Stomach (tissue), 9 donors: ENCODE results near the gene ZNF143. TPM values are rescaled to one million over a fixed set of nuclear protein-coding genes. Genes with fewer than 3 reads are reported as not detected.
"Not testable (repeated sequence)": the region's sequence is repeated elsewhere in the genome, so short reads cannot be mapped to it uniquely, and the experiment has no call there.

Experiments
- DNase-seq, 2 donors: peaks; one replicate each; pipeline versions ENCODE4 v3.0.0 to v3.0.0-alpha.2; 2013 to 2019
- H3K27ac ChIP-seq, 5 donors: fragments of 200-600 bp in 4 of 5; sonication (generic) in 4 of 5; one replicate each; pipeline ENCODE4 v1.5.1; 2013 to 2019; ENCODE audit warnings: mild to moderate bottlenecking in 1 of 5, moderate library complexity in 1 of 5
- H3K27me3 ChIP-seq, 3 donors: fragments of 200-600 bp; sonication (generic); one replicate each; pipeline ENCODE4 v1.5.1; 2017 to 2019; ENCODE audit warnings: mixed run types in 1 of 3
- H3K36me3 ChIP-seq, 4 donors: fragments of 200-600 bp; sonication (generic); 1 replicate in 3 of 4; 2 replicates in 1 of 4; pipeline ENCODE4 v1.5.1; 2016 to 2019
- H3K4me1 ChIP-seq, 4 donors: fragments of 200-600 bp; sonication (generic); one replicate each; pipeline ENCODE4 v1.5.1; 2016 to 2019
- H3K4me3 ChIP-seq, 4 donors: fragments of 200-600 bp; sonication (generic) in 3 of 4; one replicate each; pipeline ENCODE4 v1.5.1; 2016 to 2019; ENCODE audit warnings: mild to moderate bottlenecking in 1 of 4
- H3K9me3 ChIP-seq, 4 donors: fragments of 200-600 bp; sonication (generic); one replicate each; pipeline ENCODE4 v1.5.1; 2016 to 2019
- EP300 ChIP-seq: sonication (generic); formaldehyde crosslinking; IDR thresholded peaks from one replicate; pipeline ENCODE4 v1.6.1; 2017; ENCODE audit warnings: antibody characterized with exemption
- POLR2A ChIP-seq, 4 donors: fragments of 450-650 bp; IDR thresholded peaks; one replicate each; pipeline ENCODE4 v1.6.1; 2016; ENCODE audit warnings: antibody characterized with exemption in 4 of 4, control low read depth in 2 of 4, mild to moderate bottlenecking in 1 of 4, moderate library complexity in 1 of 4
- POLR2AphosphoS5 ChIP-seq, 3 donors: sonication (generic); formaldehyde crosslinking; IDR thresholded peaks; one replicate each; pipeline ENCODE4 v1.6.1; 2016; ENCODE audit warnings: antibody characterized with exemption in 3 of 3
- WGBS, 5 donors: extraction: QIAGEN DNeasy Blood & Tissue Kit in 3 of 5; methylation state at CpG; one replicate each; pipeline versions ENCODE4 v1.1.5 to v1.1.7; 2013 to 2018; 5-methylcytosine and 5-hydroxymethylcytosine counted together
- intact Hi-C: fragments of 100-400 bp; cut with DNase I; formaldehyde crosslinking; loops from one replicate; pipeline ENCODE4 v1.15.1; 2023; ENCODE audit warnings: low total_unique reads
- polyA plus RNA-seq, 3 donors: library from polyadenylated mRNA; stranded (reverse); fragments of 200-250 nt; gene quantifications; one replicate each; pipeline ENCODE4 v1.2.3, GENCODE V29; 2013
- total RNA-seq, 5 donors: library from RNA; depleted of rRNA; stranded (reverse); fragments of >200 nt; gene quantifications; one replicate each; pipeline versions ENCODE4 v1.1.0 to v1.2.3, GENCODE V29; 2014 to 2016
- TF ChIP-seq, protein P1 (sequence below), 7 experiments: fragments of 450-650 bp in 4 of 7; fragments of 200-600 bp in 3 of 7; sonication (generic) in 3 of 7; IDR thresholded peaks; one replicate each; pipeline ENCODE4 v1.5.1; 2016 to 2019; ENCODE audit warnings: antibody characterized with exemption in 7 of 7, control low read depth in 2 of 7, mild to moderate bottlenecking in 1 of 7
- donor health status: healthy with polysubstance abuse.
- donor health status: Bipolar disorder and iron deficiency.
- donor health status: healthy.

The ZNF143 gene
- total and polyA plus RNA-seq, 8 donors, result 4.1 to 110 (median 19.0) TPM

DNA sequence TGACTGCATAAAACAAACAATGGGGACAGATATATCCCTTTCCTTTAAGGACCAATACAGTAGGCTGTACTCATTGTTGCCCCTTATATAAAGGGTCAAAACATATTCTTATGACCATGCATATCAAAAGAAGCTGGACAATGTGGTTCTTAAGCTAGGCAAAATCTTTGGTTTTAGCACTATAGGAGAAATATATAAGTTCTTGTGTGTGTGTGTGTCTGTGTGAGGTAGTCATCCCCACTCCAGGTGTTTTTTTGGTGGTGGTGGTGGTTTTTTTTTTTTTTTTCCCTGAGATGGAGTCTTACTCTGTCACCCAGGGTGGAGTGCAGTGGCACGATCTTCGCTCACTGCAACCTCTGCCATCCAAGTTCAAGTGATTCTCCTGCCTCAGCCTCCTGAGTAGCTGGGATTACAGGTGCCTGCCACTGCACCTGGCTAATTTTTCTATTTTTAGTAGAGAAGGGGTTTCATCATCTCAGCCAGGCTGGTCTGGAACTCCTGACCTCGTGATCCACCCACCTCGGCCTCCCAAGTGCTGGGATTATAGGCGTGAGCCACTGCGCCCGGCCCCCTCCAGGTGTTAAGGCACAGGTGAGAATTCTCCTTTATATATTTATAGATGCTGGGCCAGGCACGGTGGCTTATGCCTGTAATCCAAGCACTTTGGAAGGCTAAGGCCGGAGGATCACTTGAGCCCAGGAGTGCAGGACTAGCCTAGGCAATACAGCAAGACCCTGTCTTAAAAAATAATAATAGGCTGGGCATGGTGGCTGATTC, 12.0 kb upstream of the ZNF143 start:
- TF ChIP-seq POLR2AphosphoS5 (IDR thresholded peaks at IDR 0.05) (no peak), EP300 (no peak), POLR2A (IDR thresholded peaks at IDR 0.05) (no peak)
- TF ChIP-seq, protein P1, sequence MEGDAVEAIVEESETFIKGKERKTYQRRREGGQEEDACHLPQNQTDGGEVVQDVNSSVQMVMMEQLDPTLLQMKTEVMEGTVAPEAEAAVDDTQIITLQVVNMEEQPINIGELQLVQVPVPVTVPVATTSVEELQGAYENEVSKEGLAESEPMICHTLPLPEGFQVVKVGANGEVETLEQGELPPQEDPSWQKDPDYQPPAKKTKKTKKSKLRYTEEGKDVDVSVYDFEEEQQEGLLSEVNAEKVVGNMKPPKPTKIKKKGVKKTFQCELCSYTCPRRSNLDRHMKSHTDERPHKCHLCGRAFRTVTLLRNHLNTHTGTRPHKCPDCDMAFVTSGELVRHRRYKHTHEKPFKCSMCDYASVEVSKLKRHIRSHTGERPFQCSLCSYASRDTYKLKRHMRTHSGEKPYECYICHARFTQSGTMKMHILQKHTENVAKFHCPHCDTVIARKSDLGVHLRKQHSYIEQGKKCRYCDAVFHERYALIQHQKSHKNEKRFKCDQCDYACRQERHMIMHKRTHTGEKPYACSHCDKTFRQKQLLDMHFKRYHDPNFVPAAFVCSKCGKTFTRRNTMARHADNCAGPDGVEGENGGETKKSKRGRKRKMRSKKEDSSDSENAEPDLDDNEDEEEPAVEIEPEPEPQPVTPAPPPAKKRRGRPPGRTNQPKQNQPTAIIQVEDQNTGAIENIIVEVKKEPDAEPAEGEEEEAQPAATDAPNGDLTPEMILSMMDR (IDR thresholded peaks at IDR 0.05), result no peak
- H3K27me3 ChIP-seq, result no peaks in the 10 kb centered on the region
- 94 to 100% (median 98%) methylated on average over 9 of the region's 9 CpGs for WGBS, 5 donors
- DNase-seq, result no peak
- no peak overlapping the region for H3K27ac ChIP-seq
- H3K9me3 ChIP-seq, result peaks cover 5 to 12% (median 7%) of the 10 kb centered on the region in 4 donors
- H3K4me1 ChIP-seq, result no peaks in the 10 kb centered on the region
- no peak overlapping the region for H3K4me3 ChIP-seq
- H3K36me3 ChIP-seq, result peaks cover 7 to 40% (median 36%) of the 10 kb centered on the region in 4 donors
- intact Hi-C loops, result no loop called here

DNA sequence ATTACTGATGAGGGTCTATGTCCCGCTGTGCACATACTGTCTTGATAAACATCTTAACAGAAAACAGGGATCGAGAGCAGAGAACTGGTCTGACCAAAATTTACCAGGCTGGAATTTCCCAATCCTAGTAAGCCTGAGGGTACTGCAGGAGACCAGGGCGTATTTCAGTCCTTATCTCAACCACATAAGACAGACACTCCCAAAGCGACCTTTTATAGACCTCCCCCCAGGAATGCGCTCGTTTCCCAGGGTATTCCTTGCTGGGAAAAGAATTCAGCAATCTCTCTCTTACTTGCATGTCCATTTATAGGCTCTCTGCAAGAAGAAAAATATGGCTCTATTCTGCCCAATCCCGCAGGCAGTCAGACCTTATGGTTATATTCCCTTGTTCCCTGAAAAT, 8.8 kb upstream of the ZNF143 start:
- peaks cover 0 to 11% (median 7%) of the 10 kb centered on the region in 4 donors for H3K36me3 ChIP-seq
- H3K27me3 ChIP-seq, H3K4me3 ChIP-seq, H3K27ac ChIP-seq, intact Hi-C loops, DNase-seq, H3K4me1 ChIP-seq: not testable (repeated sequence)
- peaks cover 5 to 12% (median 7%) of the 10 kb centered on the region in 4 donors for H3K9me3 ChIP-seq
- WGBS, 5 donors, result 79 to 85% (median 83%) methylated on average over 7 of the region's 7 CpGs

DNA sequence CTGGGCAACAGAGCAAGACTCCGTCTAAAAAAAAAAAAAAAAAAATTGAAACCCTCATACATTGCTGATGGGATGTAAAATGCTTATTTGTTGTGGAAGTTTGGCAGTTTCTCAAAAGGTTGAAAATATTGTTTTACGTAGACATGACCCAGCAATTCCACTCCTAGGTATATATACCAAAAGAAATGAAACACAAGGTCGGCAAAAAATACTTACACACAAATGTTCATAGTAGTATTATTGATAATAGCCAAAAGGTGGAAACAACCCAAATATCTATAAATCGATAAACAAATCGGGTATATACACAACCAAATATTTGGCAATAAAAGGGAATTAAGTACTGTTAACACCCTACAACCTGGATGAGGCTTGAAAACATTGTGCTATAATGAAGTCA, 5.1 kb upstream of the ZNF143 start:
- no peak for DNase-seq
- 89 to 94% (median 93%) methylated on average over 5 of the region's 5 CpGs for WGBS, 5 donors
- no peak for TF ChIP-seq POLR2A (IDR thresholded peaks at IDR 0.05)
- TF ChIP-seq EP300, result no peak
- TF ChIP-seq POLR2AphosphoS5 (IDR thresholded peaks at IDR 0.05), result no peak
- TF ChIP-seq, protein P1 (IDR thresholded peaks at IDR 0.05), result no peak
- no peak overlapping the region for H3K27ac ChIP-seq
- H3K9me3 ChIP-seq, result peaks cover 5 to 12% (median 7%) of the 10 kb centered on the region in 4 donors
- H3K4me1 ChIP-seq, result peaks cover 0 to 9% (median 5%) of the 10 kb centered on the region in 4 donors
- H3K27me3 ChIP-seq, result no peaks in the 10 kb centered on the region
- intact Hi-C loops, result no loop called here
- no peak overlapping the region for H3K4me3 ChIP-seq
- H3K36me3 ChIP-seq, result no peaks in the 10 kb centered on the region

DNA sequence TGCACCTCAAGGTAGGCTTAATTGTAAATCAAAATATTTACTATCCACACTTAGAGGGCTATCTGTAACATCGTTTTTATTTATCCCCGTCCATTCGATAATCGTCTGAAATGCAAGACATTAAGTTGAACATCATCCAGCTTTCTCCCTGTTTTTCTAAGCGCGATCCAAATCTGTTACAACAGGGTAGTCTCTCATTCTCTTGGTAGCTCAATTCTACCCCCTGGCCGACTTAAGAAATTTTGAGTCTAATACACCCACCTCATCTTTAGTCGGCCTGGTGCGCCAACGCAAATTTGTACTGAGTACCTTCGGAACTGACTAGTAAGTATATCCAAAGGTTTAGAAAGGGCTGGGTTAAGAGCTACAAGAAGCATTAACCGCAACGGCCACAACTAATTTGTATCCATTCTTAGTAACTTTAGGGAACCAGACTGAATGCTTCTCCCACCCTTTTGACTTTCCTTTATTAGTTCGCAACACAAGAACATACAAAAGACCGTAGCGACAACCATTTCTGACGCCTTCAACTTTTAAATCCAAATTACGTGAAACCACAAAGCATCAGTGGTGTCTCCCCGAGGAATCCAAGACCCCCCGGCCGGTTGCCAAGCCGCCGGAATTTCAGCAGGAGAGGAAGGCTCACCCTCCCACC, 1.0 kb upstream of the ZNF143 start:
- DNase-seq, result peak in 1 of 2 donors; percentile 76
- Histone ChIP-seq H3K4me1 (peaks cover 13 to 33% (median 25%) of the 10 kb centered on the region in 4 donors), H3K27me3 (no peaks in the 10 kb centered on the region), H3K9me3 (no peaks in the 10 kb centered on the region), H3K36me3 (no peaks in the 10 kb centered on the region), H3K27ac (peak overlapping the region; percentile 96 to 100 (median 99)), H3K4me3 (peak overlapping the region; percentile 53 to 93 (median 70))
- intact Hi-C loops, result no loop called here
- TF ChIP-seq POLR2AphosphoS5 (IDR thresholded peaks at IDR 0.05), result no peak
- TF ChIP-seq POLR2A (IDR thresholded peaks at IDR 0.05), result no peak
- TF ChIP-seq, protein P1 (IDR thresholded peaks at IDR 0.05), result no peak
- TF ChIP-seq EP300, result no peak
- 0 to 2% (median 1%) methylated on average over 23 of the region's 23 CpGs for WGBS, 5 donors
